A549 treated with Hydrocortisone at 1 μM for 4 hours (cell line): ENCODE measurements around the gene PLPP2. TPM values are rescaled to one million over a fixed set of nuclear protein-coding genes. Genes with fewer than 3 reads are reported as not detected.

Experiments used
- total RNA-seq: library from RNA; stranded (reverse); fragments of 200-300 nt; extraction: Qiagen RNA extraction; gene quantifications from 5 replicates; pipeline ENCODE4 v1.2.3, GENCODE V29; 2022

The PLPP2 gene
- total RNA-seq: 85.3 to 109 TPM (median 99.8 TPM) in 5 replicates

GRCh38 chr19:291006-291521, at the start of gene PLPP2:
Gene PLPP2, minus strand, starts transcription at chr19:291403. Its CDS starts 67 bp downstream, at chr19:291336.

Other genes with a start within 250 kb of the PLPP2 start
- gene OR4F17, start 184.3 kb downstream of the PLPP2 start, total RNA-seq: not detected in 5 replicates
- gene MIER2, start 53.4 kb upstream of the PLPP2 start, total RNA-seq: 15.1 to 22.7 TPM (median 18.3 TPM) in 5 replicates
- gene C2CD4C, start 117.7 kb upstream of the PLPP2 start, total RNA-seq: 0.22 to 0.68 TPM (median 0.59 TPM) in 5 replicates
- gene SHC2, start 169.6 kb upstream of the PLPP2 start, total RNA-seq: 0.77 to 1.5 TPM (median 0.99 TPM) in 5 replicates
- 0.12 to 0.41 TPM (median 0.30 TPM) in 5 replicates for gene MADCAM1, start 205.1 kb upstream of the PLPP2 start, total RNA-seq
- gene TPGS1, start 216.1 kb upstream of the PLPP2 start, total RNA-seq: 9.8 to 16.5 TPM (median 15.3 TPM) in 5 replicates
- gene CDC34, start 240.4 kb upstream of the PLPP2 start, total RNA-seq: 67.9 to 93.1 TPM (median 87.3 TPM) in 5 replicates